HFFc6 (cell line): ENCODE results near the gene SH3D19. TPM values are rescaled to one million over a fixed set of nuclear protein-coding genes. Genes with fewer than 3 reads are reported as not detected.

ENCODE experiments used
- DNase-seq: peaks from one replicate; pipeline ENCODE4 v3.0.0-alpha.2; 2018
- H3K27ac Mint-ChIP-seq: 2 replicates; pipeline ENCODE4 v1.8.0; 2020; ENCODE audit warnings: mild to moderate bottlenecking, mixed read lengths
- H3K27me3 Mint-ChIP-seq: 2 replicates; pipeline ENCODE4 v1.8.0; 2021; ENCODE audit warnings: mild to moderate bottlenecking, moderate library complexity, mixed read lengths; ENCODE audit not compliant: insufficient read depth
- H3K36me3 Mint-ChIP-seq: 2 replicates; pipeline ENCODE4 v1.8.0; 2021; ENCODE audit warnings: low read depth, mixed read lengths
- H3K4me1 Mint-ChIP-seq: 2 replicates; pipeline ENCODE4 v1.8.0; 2020; ENCODE audit warnings: low read depth, mixed read lengths
- H3K4me3 Mint-ChIP-seq: 2 replicates; pipeline ENCODE4 v1.8.0; 2020; ENCODE audit warnings: mild to moderate bottlenecking, moderate library complexity, mixed read lengths
- H3K9me3 Mint-ChIP-seq: 2 replicates; pipeline ENCODE4 v1.8.0; 2020; ENCODE audit warnings: mild to moderate bottlenecking, mixed read lengths
- total RNA-seq, 6 experiments: library from RNA; stranded (reverse); fragmentation: NEBNext Ultra II Directional; extraction: Animal tissue kit (Norgen Biotek cat#: 25700); gene quantifications; 2 replicates in 1 of 6; 3 replicates in 5 of 6; pipeline ENCODE4 v1.2.3, GENCODE V29; 2021
- TF ChIP-seq, protein P1 (sequence below): fragments of 200-600 bp; sonication (generic); IDR thresholded peaks from 2 replicates; pipeline ENCODE4 v1.5.0; 2021; ENCODE audit warnings: antibody characterized with exemption, mild to moderate bottlenecking

The SH3D19 gene
- total RNA-seq, 6 experiments from 2014 or later, result 40.2 to 52.9 (median 51.0) TPM

DNA sequence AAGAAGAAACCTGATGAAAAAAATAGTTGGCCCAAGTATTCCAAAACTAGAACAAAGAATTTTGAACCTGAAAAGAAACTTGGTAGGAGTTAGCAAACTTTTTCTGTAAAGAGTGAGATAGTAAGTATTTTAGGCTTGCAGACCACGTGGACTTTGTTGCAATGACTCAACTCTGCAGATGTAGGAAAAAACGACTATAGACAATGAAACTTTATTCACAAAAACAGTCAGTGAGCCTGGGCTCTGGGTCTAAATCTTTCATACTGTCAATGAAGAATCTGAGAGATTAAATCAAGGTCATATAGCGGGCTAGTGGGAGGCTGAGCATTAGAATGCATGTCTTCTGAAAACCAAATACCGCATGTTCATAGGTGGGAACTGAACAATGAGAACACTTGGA, 23.0 kb downstream of the SH3D19 start:
- Mint-ChIP-seq H3K36me3 (peaks cover 4% of the 10 kb centered on the region), H3K4me1 (peaks cover 35% of the 10 kb centered on the region), H3K9me3 (no peaks in the 10 kb centered on the region; the same call in 1 of the 2 replicates), H3K27me3 (peaks cover 3% of the 10 kb centered on the region; the same call in 1 of the 2 replicates), H3K4me3 (no peak overlapping the region), H3K27ac (no peak overlapping the region)
- peak; percentile 8 for DNase-seq
- TF ChIP-seq, protein P1, sequence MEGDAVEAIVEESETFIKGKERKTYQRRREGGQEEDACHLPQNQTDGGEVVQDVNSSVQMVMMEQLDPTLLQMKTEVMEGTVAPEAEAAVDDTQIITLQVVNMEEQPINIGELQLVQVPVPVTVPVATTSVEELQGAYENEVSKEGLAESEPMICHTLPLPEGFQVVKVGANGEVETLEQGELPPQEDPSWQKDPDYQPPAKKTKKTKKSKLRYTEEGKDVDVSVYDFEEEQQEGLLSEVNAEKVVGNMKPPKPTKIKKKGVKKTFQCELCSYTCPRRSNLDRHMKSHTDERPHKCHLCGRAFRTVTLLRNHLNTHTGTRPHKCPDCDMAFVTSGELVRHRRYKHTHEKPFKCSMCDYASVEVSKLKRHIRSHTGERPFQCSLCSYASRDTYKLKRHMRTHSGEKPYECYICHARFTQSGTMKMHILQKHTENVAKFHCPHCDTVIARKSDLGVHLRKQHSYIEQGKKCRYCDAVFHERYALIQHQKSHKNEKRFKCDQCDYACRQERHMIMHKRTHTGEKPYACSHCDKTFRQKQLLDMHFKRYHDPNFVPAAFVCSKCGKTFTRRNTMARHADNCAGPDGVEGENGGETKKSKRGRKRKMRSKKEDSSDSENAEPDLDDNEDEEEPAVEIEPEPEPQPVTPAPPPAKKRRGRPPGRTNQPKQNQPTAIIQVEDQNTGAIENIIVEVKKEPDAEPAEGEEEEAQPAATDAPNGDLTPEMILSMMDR, result no peak

DNA sequence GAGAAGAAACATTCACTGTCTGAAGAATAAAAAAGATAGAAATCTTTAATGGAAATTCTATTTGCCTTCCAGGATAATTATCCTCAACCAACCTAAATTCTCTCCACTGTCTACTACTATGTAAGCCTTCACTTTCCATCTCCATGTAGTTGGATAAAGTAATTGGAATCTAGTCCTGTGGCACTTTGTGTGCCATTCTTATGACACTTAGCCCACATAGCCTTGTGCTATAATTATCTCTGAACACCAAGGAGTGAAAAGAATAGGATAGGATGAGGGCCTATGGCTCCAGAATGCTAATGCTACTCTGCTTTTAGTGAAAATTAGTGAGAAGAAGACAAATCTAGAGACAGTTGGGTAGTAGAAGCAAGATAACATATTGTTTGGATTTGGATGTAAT, 28.2 kb downstream of the SH3D19 start:
- H3K4me1 Mint-ChIP-seq, result peaks cover 20% of the 10 kb centered on the region
- TF ChIP-seq, protein P1, result no peak
- DNase-seq, result no peak
- H3K36me3 Mint-ChIP-seq, result peaks cover 4% of the 10 kb centered on the region
- peaks cover 3% of the 10 kb centered on the region for H3K27me3 Mint-ChIP-seq
- no peaks in the 10 kb centered on the region; the same call in 1 of the 2 replicates for H3K9me3 Mint-ChIP-seq
- H3K4me3 Mint-ChIP-seq, result no peak overlapping the region
- no peak overlapping the region for H3K27ac Mint-ChIP-seq

DNA sequence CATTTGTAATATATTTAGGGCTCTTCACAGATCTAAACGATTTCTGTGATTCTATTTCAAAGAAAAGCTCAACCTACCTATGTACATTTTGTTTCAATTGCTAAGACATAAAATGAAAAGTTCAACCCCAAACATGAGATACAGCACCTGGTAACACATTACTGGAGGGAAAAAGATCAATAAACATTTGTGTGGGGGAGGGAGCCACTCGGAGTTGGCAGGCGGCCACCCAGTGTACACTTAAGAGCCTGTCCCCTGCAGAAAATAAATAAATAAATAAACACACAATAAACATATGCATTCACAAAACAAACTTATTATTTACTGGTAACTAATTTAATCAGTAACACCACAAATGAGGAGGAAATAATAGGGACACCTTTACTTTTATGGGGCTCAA, 29.2 kb downstream of the SH3D19 start:
- no peak for DNase-seq
- H3K36me3 Mint-ChIP-seq, result no peaks in the 10 kb centered on the region; the same call in 1 of the 2 replicates
- H3K4me1 Mint-ChIP-seq, result peaks cover 21% of the 10 kb centered on the region
- TF ChIP-seq, protein P1, result no peak
- H3K27me3 Mint-ChIP-seq, result no peaks in the 10 kb centered on the region; the same call in none of the 2 replicates
- H3K9me3 Mint-ChIP-seq, result no peaks in the 10 kb centered on the region
- no peak overlapping the region for H3K27ac Mint-ChIP-seq
- no peak overlapping the region for H3K4me3 Mint-ChIP-seq

DNA sequence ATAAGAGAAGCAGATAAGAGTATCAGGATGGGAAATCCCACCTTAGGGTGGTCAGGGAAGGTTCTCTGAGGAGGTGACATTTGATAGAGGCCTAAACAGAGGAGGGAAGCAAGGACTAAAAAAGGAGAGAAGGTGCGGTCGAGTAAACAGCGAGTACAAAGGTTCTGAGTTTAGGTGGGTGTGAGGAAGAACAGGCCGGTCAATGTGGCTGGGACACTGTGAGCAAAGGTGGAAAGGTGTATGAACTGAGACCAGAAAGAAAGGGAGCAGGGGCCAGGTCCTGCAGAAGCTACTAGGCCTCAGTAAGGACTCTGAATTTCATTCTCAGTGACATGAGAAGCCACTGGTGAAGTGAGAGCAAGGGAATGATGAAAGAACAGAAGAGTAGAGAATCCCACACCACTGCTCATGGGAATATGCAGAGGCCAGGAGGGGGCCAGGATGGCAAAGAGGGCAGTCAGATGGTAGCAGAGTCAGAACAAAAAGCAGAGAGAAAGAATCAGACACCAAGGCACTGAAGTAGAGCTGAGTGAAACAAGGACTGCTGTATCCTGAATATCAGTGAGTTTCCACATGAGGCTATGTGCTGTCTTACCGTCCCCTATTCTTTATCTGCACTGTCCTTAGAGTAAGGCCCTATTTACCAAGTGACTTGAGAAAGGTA, 30.4 kb downstream of the SH3D19 start:
- peaks cover 5% of the 10 kb centered on the region; the same call in 1 of the 2 replicates for H3K36me3 Mint-ChIP-seq
- no peaks in the 10 kb centered on the region for H3K9me3 Mint-ChIP-seq
- no peak overlapping the region for H3K4me3 Mint-ChIP-seq
- H3K27ac Mint-ChIP-seq, result no peak overlapping the region
- H3K4me1 Mint-ChIP-seq, result peaks cover 32% of the 10 kb centered on the region
- H3K27me3 Mint-ChIP-seq, result no peaks in the 10 kb centered on the region; the same call in none of the 2 replicates
- DNase-seq, result no peak
- TF ChIP-seq, protein P1, result no peak

DNA sequence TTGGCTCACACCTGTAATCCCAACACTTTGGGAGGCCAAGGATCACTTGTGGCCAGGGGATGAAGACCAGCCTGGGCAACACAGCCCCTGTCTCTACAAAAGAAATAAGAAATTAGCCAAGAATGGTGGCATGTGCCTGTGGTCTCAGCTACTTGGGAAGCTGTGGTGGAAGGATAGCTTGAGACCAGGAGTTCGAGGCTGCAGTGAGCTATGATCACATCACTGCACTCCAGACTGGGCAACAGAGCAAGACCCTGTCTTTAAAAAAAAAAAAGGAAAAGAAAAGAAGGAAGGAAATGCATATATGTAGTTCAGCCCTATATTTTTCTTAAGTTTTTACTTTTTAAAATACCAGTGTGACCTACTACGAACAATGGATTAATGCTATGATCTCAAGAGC, 33.4 kb downstream of the SH3D19 start:
- TF ChIP-seq, protein P1, result no peak
- no peaks in the 10 kb centered on the region; the same call in none of the 2 replicates for H3K27me3 Mint-ChIP-seq
- no peaks in the 10 kb centered on the region for H3K9me3 Mint-ChIP-seq
- no peak for DNase-seq
- peaks cover 43% of the 10 kb centered on the region for H3K4me1 Mint-ChIP-seq
- no peak overlapping the region for H3K4me3 Mint-ChIP-seq
- peak overlapping the region; percentile 53; the same call in 1 of the 2 replicates for H3K27ac Mint-ChIP-seq
- peaks cover 5% of the 10 kb centered on the region; the same call in 1 of the 2 replicates for H3K36me3 Mint-ChIP-seq
